HG03520 (cell line): ENCODE data around the gene FXYD2.
"Not testable (repeated sequence)": the region's sequence is repeated elsewhere in the genome, so short reads cannot be mapped to it uniquely, and the experiment has no call there.

Experiments used
- ATAC-seq: cut with Tn5 transposase; IDR thresholded peaks from one replicate; pipeline ENCODE4 v1.9.1; 2021; ENCODE audit warnings: mild to moderate bottlenecking, moderate library complexity; ENCODE audit not compliant: unreplicated experiment

Gene FXYD2

GRCh38 chr11:117824571-117825537 lies at the start of gene FXYD2:
Gene FXYD2, minus strand, starts transcription at chr11:117824744. Its CDS starts 66 bp downstream, at chr11:117824678.
- ATAC-seq = no peak

- ATAC-seq = no peak
Measured at GRCh38 chr11:117873828-117874125, 49.2 kb upstream of the FXYD2 start.

- ATAC-seq = no peak
Measured at GRCh38 chr11:117872975-117873827, 48.7 kb upstream of the FXYD2 start.

DNA sequence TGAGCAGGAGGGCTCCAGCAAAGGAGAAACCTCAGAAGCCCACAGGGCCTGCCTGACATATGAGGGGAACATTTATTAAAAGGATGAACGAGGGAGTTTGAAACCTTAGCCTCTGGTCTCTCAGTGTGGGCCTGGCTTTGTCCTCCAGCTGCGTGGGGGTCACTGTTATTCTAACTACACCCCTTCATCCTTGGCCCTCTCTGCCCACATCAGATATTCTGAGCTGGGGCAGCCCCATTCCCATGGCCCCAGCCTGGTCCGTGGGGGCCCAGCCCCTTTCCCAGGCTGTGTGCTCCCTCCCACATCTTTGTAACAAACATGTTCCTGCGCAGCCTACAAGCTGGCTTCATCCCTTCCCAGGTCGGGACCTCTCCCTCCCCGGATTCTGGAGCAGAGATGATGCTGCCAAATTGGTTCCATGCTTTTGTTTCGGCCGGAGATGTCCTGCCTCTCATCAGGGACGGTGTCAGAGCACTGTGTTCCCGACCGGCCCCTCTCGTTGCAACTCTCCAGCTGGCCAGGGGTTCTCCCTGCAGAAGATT lies 47.9 kb upstream of the FXYD2 start:
- ATAC-seq = no peak

GRCh38 chr11:117871784-117872183 lies 47.2 kb upstream of the FXYD2 start:
- no peak for ATAC-seq

DNA sequence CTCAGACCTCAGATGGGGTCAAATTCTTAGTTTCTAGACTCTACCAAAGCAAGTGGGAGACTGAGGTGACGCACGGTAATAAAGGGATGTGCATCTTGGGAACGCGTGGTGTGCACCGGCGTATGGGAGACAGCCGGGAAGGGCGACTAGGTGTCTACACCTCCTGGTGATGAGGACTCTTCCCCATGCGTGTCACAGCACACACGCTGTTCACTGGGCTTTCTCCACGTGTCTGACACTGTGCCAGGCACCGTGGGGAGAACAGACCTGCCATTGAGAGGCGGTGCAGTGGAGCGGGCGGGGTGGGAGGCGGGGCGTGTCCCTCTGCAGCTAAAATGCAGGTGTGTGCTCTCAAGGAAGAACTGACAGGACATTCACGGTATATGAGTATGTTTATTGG lies 46.6 kb upstream of the FXYD2 start:
- no peak for ATAC-seq

- no peak for ATAC-seq
Measured at GRCh38 chr11:117870103-117870952, 45.8 kb upstream of the FXYD2 start.

GRCh38 chr11:117869604-117870003 lies 45.1 kb upstream of the FXYD2 start:
- ATAC-seq = no peak

DNA sequence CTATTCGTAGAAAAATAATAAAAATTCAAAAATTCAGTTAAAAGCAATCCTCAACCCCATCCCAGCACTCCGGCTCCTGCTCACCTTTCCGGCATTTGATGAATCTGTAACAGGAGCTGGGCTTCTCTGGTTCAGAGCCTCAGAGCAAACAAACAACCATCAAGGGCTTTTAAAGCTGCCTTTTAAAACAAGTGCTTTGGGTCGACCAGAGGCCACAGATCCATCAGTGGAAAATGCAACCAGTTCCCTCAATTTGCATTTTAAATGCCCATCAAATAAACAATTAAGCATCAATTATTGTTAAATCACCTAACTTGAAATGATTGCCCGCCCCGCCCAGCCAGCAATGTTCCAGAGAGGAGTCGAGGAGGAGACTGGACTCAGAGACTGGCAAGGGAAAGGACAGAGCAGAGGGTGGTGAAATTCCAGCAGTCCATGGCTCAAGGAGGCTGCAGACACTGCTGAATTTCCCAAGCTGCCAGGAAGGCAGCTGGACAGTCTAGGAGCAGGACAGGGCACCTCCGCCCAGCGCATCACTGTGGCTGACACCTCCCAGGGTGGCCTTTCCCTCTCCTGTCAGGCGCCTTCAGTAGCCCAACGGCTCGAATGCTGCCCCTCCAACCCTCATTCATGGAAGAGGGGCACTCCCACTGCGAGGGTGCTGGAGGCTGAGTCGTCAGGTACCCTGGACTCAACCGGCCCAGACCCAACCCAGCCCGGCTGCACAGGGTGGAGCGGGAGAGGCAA lies 44.4 kb upstream of the FXYD2 start:
- ATAC-seq = no peak

- ATAC-seq = no peak
Measured at GRCh38 chr11:117868088-117868487, 43.5 kb upstream of the FXYD2 start.

DNA sequence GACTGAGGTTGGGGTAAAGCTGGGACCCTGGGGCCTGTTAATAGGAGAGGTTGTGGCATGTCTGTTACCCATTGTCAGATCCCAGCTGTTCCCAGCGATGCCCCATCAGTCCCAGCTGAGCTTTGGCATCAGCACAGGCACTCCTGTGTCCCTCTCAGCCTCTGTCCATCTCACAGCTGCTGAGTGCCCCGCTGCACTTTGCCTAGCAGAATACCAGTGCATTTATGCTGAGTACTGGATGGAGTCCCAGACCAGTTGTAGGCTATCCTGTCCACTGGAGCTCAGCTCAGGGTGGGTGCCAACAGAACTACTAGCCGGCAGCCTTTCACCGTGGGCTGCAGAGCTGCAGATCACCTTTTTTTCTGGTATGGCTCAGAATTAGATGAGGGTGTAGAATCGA lies 42.0 kb upstream of the FXYD2 start:
- no peak for ATAC-seq

GRCh38 chr11:117865546-117865945 lies 41.0 kb upstream of the FXYD2 start:
- not testable (repeated sequence) for ATAC-seq

GRCh38 chr11:117863383-117863782 lies 38.8 kb upstream of the FXYD2 start:
- no peak for ATAC-seq

- no peak for ATAC-seq
Measured at GRCh38 chr11:117862753-117863152, 38.2 kb upstream of the FXYD2 start.

DNA sequence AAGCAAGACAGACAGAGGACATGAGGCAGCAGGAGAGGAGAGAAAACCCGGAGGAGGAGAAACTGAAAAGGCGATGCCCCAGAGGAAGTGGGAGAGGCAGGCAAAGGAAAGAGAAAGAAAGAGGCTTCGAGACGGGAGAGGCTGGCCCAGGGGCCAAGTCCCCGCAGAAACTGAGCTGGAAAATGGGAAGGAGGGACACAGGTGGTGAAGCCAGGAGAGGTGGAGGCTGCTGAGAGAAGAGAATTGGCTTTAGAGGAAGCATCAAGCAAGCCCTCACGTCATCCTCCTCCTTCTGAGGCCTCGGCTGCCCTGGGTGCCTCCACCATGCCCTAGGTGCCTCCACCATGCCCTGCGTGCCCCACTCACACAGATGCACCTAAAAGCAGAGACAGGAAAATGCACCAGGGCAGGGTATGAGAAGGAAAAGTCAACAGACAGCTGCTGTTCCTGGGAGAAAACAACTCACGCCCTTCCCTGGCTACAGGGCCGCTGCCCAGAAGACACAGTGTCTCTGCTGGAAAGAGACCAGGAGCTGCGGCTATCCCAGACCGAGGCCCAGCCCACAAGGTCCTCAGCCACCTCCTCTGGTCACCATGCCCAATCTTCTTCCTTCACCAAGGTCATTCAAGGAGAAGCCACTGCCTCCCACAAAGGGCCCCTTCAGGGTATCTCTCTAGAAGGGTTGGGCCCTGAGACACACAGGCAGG lies 37.6 kb upstream of the FXYD2 start:
- no peak for ATAC-seq

GRCh38 chr11:117861151-117862018 lies 36.8 kb upstream of the FXYD2 start:
- ATAC-seq = no peak

GRCh38 chr11:117860139-117860538 lies 35.6 kb upstream of the FXYD2 start:
- no peak for ATAC-seq

DNA sequence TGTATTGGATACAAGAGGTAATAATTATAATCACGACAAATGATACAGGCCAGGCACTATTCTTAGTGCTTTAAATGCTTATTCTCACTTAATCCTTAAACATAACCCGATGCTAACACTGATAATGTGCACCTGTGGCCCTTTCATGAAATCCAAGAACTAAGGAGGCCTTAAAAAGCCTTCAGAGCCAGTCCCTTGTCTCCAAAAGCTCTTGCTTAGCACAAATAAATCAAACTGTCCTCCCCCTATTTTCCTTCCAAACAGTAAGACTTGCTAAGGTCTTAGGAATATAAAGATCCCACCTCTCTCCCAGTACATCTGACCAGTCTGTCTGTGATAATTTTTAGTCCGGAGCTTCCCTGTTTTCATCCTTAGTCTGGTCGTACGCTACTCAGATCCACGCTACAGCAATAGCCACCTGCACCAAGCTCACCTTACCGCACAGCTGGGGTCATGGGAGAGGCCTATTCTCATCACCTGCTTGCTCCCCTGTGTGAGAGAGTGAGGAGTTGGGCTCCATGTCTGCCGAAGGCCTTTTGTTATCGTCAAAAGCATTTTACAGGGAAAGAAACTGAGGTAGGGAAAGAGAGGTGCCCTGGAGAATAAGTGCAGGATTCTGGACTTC lies 35.1 kb upstream of the FXYD2 start:
- ATAC-seq = no peak
